Stimulated activated CD4-positive, alpha-beta T cell treated with anti-CD3 and anti-CD28 coated beads, Interleukin-4, amount 100 ng/mL, for 1 hour (primary cell): Measurements from ENCODE around the gene PGS1.

ENCODE experiments used
- DNase-seq: peaks from one replicate; pipeline ENCODE4 v3.0.0-alpha.2; 2020

The PGS1 gene

GRCh38 chr17:78387977-78388941 is 9.8 kb downstream of the PGS1 start:
- DNase-seq = no peak

GRCh38 chr17:78390241-78391050 is 12.0 kb downstream of the PGS1 start:
- DNase-seq = no peak

GRCh38 chr17:78391051-78391431 is 12.6 kb downstream of the PGS1 start:
- no peak for DNase-seq

GRCh38 chr17:78391843-78392242 is 13.4 kb downstream of the PGS1 start:
- no peak for DNase-seq

GRCh38 chr17:78392295-78392694 is 13.8 kb downstream of the PGS1 start:
- no peak for DNase-seq

- no peak for DNase-seq
These were observed 15.1 kb downstream of the PGS1 start for GRCh38 chr17:78393575-78393974.

- DNase-seq = no peak
These were observed 15.8 kb downstream of the PGS1 start for GRCh38 chr17:78394209-78394608.

GRCh38 chr17:78395155-78395554 is 16.7 kb downstream of the PGS1 start:
- no peak for DNase-seq

- no peak for DNase-seq
These were observed 18.2 kb downstream of the PGS1 start for GRCh38 chr17:78396441-78397337.

- DNase-seq = no peak
These were observed 19.2 kb downstream of the PGS1 start for GRCh38 chr17:78397681-78398101.

GRCh38 chr17:78398390-78398789 is 19.9 kb downstream of the PGS1 start:
- DNase-seq = no peak

GRCh38 chr17:78399028-78399692 is 20.7 kb downstream of the PGS1 start:
- DNase-seq = no peak

- DNase-seq = no peak
These were observed 21.3 kb downstream of the PGS1 start for GRCh38 chr17:78399693-78400144.

- no peak for DNase-seq
These were observed 22.3 kb downstream of the PGS1 start for GRCh38 chr17:78400581-78401240.

GRCh38 chr17:78401246-78401645 is 22.8 kb downstream of the PGS1 start:
- DNase-seq = no peak

GRCh38 chr17:78401891-78402290 is 23.4 kb downstream of the PGS1 start:
- DNase-seq = no peak

GRCh38 chr17:78403822-78404221 is 25.4 kb downstream of the PGS1 start:
- no peak for DNase-seq

- no peak for DNase-seq
These were observed 27.9 kb downstream of the PGS1 start for GRCh38 chr17:78406396-78406795.

- DNase-seq = no peak
These were observed 28.5 kb downstream of the PGS1 start for GRCh38 chr17:78406920-78407319.

- no peak for DNase-seq
These were observed 29.0 kb downstream of the PGS1 start for GRCh38 chr17:78407387-78408000.

GRCh38 chr17:78408476-78409050 is 30.1 kb downstream of the PGS1 start:
- DNase-seq = no peak
